Measurements from ENCODE around the gene GNAI1. TPM values are rescaled to one million over a fixed set of nuclear protein-coding genes. Genes with fewer than 3 reads are reported as not detected.

The GNAI1 gene
- total RNA-seq, 1 experiment from 2014 or later, result not detected

- H3K4me1 ChIP-seq (ENCODE audit: low read length), result no peaks in the 10 kb centered on the region
- H3K79me2 ChIP-seq (ENCODE audit: low read length), result no peaks in the 10 kb centered on the region
- H3K27ac ChIP-seq (ENCODE audit: low read length), result no peak overlapping the region
- no peaks in the 10 kb centered on the region for H4K20me1 ChIP-seq (ENCODE audit: insufficient read depth, low read depth, low read length)
- no peak overlapping the region for H3K9ac ChIP-seq (ENCODE audit: low read length)
- no peak for DNase-seq
- H2AFZ ChIP-seq (ENCODE audit: low read length), result no peak overlapping the region
- no peaks in the 10 kb centered on the region for H3K36me3 ChIP-seq (ENCODE audit: insufficient read depth, low read length)
- H3K9me3 ChIP-seq (ENCODE audit: low read length), result peaks cover 12% of the 10 kb centered on the region
- no peaks in the 10 kb centered on the region for H3K9me2 ChIP-seq (replicated peaks; ENCODE audit: insufficient read depth, low read length)
- H3K4me2 ChIP-seq (ENCODE audit: low read depth, low read length, poor library complexity, severe bottlenecking), result no peak overlapping the region
- no peak overlapping the region for H3K4me3 ChIP-seq (ENCODE audit: low read length)
- H3K27me3 ChIP-seq (ENCODE audit: low read length), result no peaks in the 10 kb centered on the region
These were observed 109.7 kb downstream of the GNAI1 start for GRCh38 chr7:80244206-80244916.

- Histone ChIP-seq H2AFZ (ENCODE audit: low read length) (no peak overlapping the region), H4K20me1 (ENCODE audit: insufficient read depth, low read depth, low read length) (no peaks in the 10 kb centered on the region)
These were observed 112.5 kb downstream of the GNAI1 start for GRCh38 chr7:80247144-80247543.

GRCh38 chr7:80247891-80248290 is 113.3 kb downstream of the GNAI1 start:
- no peak overlapping the region for H3K4me2 ChIP-seq (ENCODE audit: low read depth, low read length, poor library complexity, severe bottlenecking)
- H4K20me1 ChIP-seq (ENCODE audit: insufficient read depth, low read depth, low read length), result no peaks in the 10 kb centered on the region
- no peak overlapping the region for H2AFZ ChIP-seq (ENCODE audit: low read length)
- no peaks in the 10 kb centered on the region for H3K36me3 ChIP-seq (ENCODE audit: insufficient read depth, low read length)
- H3K9ac ChIP-seq (ENCODE audit: low read length), result no peak overlapping the region
- no peaks in the 10 kb centered on the region for H3K9me2 ChIP-seq (replicated peaks; ENCODE audit: insufficient read depth, low read length)
- no peak overlapping the region for H3K27ac ChIP-seq (ENCODE audit: low read length)
- H3K27me3 ChIP-seq (ENCODE audit: low read length), result no peaks in the 10 kb centered on the region
- no peaks in the 10 kb centered on the region for H3K4me1 ChIP-seq (ENCODE audit: low read length)
- H3K4me3 ChIP-seq (ENCODE audit: low read length), result no peak overlapping the region
- H3K79me2 ChIP-seq (ENCODE audit: low read length), result no peaks in the 10 kb centered on the region
- H3K9me3 ChIP-seq (ENCODE audit: low read length), result peaks cover 21% of the 10 kb centered on the region
- no peak for DNase-seq

More at GRCh38 chr7:80247144-80247543, 112.5 kb downstream of the GNAI1 start:
- DNase-seq, result no peak
- no peaks in the 10 kb centered on the region for H3K9me2 ChIP-seq (replicated peaks; ENCODE audit: insufficient read depth, low read length)
- H3K4me3 ChIP-seq (ENCODE audit: low read length), result no peak overlapping the region
- peaks cover 21% of the 10 kb centered on the region for H3K9me3 ChIP-seq (ENCODE audit: low read length)
- H3K27me3 ChIP-seq (ENCODE audit: low read length), result no peaks in the 10 kb centered on the region
- no peak overlapping the region for H3K4me2 ChIP-seq (ENCODE audit: low read depth, low read length, poor library complexity, severe bottlenecking)
- no peak overlapping the region for H3K27ac ChIP-seq (ENCODE audit: low read length)
- H3K4me1 ChIP-seq (ENCODE audit: low read length), result no peaks in the 10 kb centered on the region
- no peaks in the 10 kb centered on the region for H3K79me2 ChIP-seq (ENCODE audit: low read length)
- H3K36me3 ChIP-seq (ENCODE audit: insufficient read depth, low read length), result no peaks in the 10 kb centered on the region
- H3K9ac ChIP-seq (ENCODE audit: low read length), result no peak overlapping the region

GRCh38 chr7:80249184-80249583 is 114.6 kb downstream of the GNAI1 start:
- no peak overlapping the region for H2AFZ ChIP-seq (ENCODE audit: low read length)
- no peak for DNase-seq
- no peaks in the 10 kb centered on the region for H4K20me1 ChIP-seq (ENCODE audit: insufficient read depth, low read depth, low read length)
- H3K9ac ChIP-seq (ENCODE audit: low read length), result no peak overlapping the region
- no peaks in the 10 kb centered on the region for H3K36me3 ChIP-seq (ENCODE audit: insufficient read depth, low read length)
- no peaks in the 10 kb centered on the region for H3K27me3 ChIP-seq (ENCODE audit: low read length)
- no peaks in the 10 kb centered on the region for H3K4me1 ChIP-seq (ENCODE audit: low read length)
- no peaks in the 10 kb centered on the region for H3K79me2 ChIP-seq (ENCODE audit: low read length)
- H3K4me2 ChIP-seq (ENCODE audit: low read depth, low read length, poor library complexity, severe bottlenecking), result no peak overlapping the region
- no peaks in the 10 kb centered on the region for H3K9me2 ChIP-seq (replicated peaks; ENCODE audit: insufficient read depth, low read length)
- peaks cover 21% of the 10 kb centered on the region for H3K9me3 ChIP-seq (ENCODE audit: low read length)
- H3K4me3 ChIP-seq (ENCODE audit: low read length), result no peak overlapping the region
- H3K27ac ChIP-seq (ENCODE audit: low read length), result no peak overlapping the region

GRCh38 chr7:80249619-80250295 is 115.1 kb downstream of the GNAI1 start:
- no peak for DNase-seq
- Histone ChIP-seq H3K9me2 (replicated peaks; ENCODE audit: insufficient read depth, low read length) (no peaks in the 10 kb centered on the region), H3K4me1 (ENCODE audit: low read length) (no peaks in the 10 kb centered on the region), H3K79me2 (ENCODE audit: low read length) (no peaks in the 10 kb centered on the region), H3K27ac (ENCODE audit: low read length) (no peak overlapping the region), H3K4me2 (ENCODE audit: low read depth, low read length, poor library complexity, severe bottlenecking) (no peak overlapping the region), H3K9ac (ENCODE audit: low read length) (no peak overlapping the region), H3K27me3 (ENCODE audit: low read length) (no peaks in the 10 kb centered on the region), H4K20me1 (ENCODE audit: insufficient read depth, low read depth, low read length) (no peaks in the 10 kb centered on the region), H3K4me3 (ENCODE audit: low read length) (no peak overlapping the region), H3K36me3 (ENCODE audit: insufficient read depth, low read length) (no peaks in the 10 kb centered on the region), H2AFZ (ENCODE audit: low read length) (no peak overlapping the region), H3K9me3 (ENCODE audit: low read length) (peaks cover 17% of the 10 kb centered on the region)

- Histone ChIP-seq H3K9me2 (replicated peaks; ENCODE audit: insufficient read depth, low read length) (no peaks in the 10 kb centered on the region), H2AFZ (ENCODE audit: low read length) (no peak overlapping the region), H4K20me1 (ENCODE audit: insufficient read depth, low read depth, low read length) (no peaks in the 10 kb centered on the region), H3K27ac (ENCODE audit: low read length) (no peak overlapping the region), H3K36me3 (ENCODE audit: insufficient read depth, low read length) (no peaks in the 10 kb centered on the region), H3K79me2 (ENCODE audit: low read length) (no peaks in the 10 kb centered on the region), H3K9ac (ENCODE audit: low read length) (no peak overlapping the region), H3K9me3 (ENCODE audit: low read length) (peaks cover 9% of the 10 kb centered on the region), H3K4me3 (ENCODE audit: low read length) (no peak overlapping the region), H3K4me1 (ENCODE audit: low read length) (no peaks in the 10 kb centered on the region), H3K27me3 (ENCODE audit: low read length) (no peaks in the 10 kb centered on the region), H3K4me2 (ENCODE audit: low read depth, low read length, poor library complexity, severe bottlenecking) (no peak overlapping the region)
- no peak for DNase-seq
These were observed 118.6 kb downstream of the GNAI1 start for GRCh38 chr7:80253237-80253636.

- Histone ChIP-seq H2AFZ (ENCODE audit: low read length) (no peak overlapping the region), H3K4me1 (ENCODE audit: low read length) (no peaks in the 10 kb centered on the region), H4K20me1 (ENCODE audit: insufficient read depth, low read depth, low read length) (no peaks in the 10 kb centered on the region), H3K4me3 (ENCODE audit: low read length) (no peak overlapping the region), H3K9me2 (replicated peaks; ENCODE audit: insufficient read depth, low read length) (no peaks in the 10 kb centered on the region), H3K4me2 (ENCODE audit: low read depth, low read length, poor library complexity, severe bottlenecking) (no peak overlapping the region), H3K27me3 (ENCODE audit: low read length) (no peaks in the 10 kb centered on the region), H3K79me2 (ENCODE audit: low read length) (no peaks in the 10 kb centered on the region), H3K36me3 (ENCODE audit: insufficient read depth, low read length) (no peaks in the 10 kb centered on the region), H3K27ac (ENCODE audit: low read length) (no peak overlapping the region), H3K9ac (ENCODE audit: low read length) (no peak overlapping the region), H3K9me3 (ENCODE audit: low read length) (peaks cover 9% of the 10 kb centered on the region; the same call in 1 of the 2 replicates)
- DNase-seq, result no peak
These were observed 119.0 kb downstream of the GNAI1 start for GRCh38 chr7:80253653-80254052.

GRCh38 chr7:80255656-80256055 is 121.0 kb downstream of the GNAI1 start:
- Histone ChIP-seq H3K4me3 (ENCODE audit: low read length) (no peak overlapping the region), H3K79me2 (ENCODE audit: low read length) (no peaks in the 10 kb centered on the region), H3K9ac (ENCODE audit: low read length) (no peak overlapping the region), H3K9me2 (replicated peaks; ENCODE audit: insufficient read depth, low read length) (no peaks in the 10 kb centered on the region; the same call in 1 of the 2 replicates), H2AFZ (ENCODE audit: low read length) (no peak overlapping the region), H3K4me2 (ENCODE audit: low read depth, low read length, poor library complexity, severe bottlenecking) (no peak overlapping the region), H3K27me3 (ENCODE audit: low read length) (no peaks in the 10 kb centered on the region), H4K20me1 (ENCODE audit: insufficient read depth, low read depth, low read length) (no peaks in the 10 kb centered on the region), H3K36me3 (ENCODE audit: insufficient read depth, low read length) (no peaks in the 10 kb centered on the region), H3K9me3 (ENCODE audit: low read length) (peaks cover 8% of the 10 kb centered on the region; the same call in 1 of the 2 replicates), H3K27ac (ENCODE audit: low read length) (no peak overlapping the region), H3K4me1 (ENCODE audit: low read length) (no peaks in the 10 kb centered on the region)
- DNase-seq, result no peak

Measured in Karpas-422 (cell line).